ENCODE results near the gene MGST2.
A peak's percentile ranks its signal among the peaks of the same experiment; 100 is the strongest.

Gene MGST2

GRCh38 chr4:139712882-139713281, 47.3 kb downstream of the MGST2 start:
- no peak for DNase-seq

GRCh38 chr4:139715746-139716391, 50.2 kb downstream of the MGST2 start:
- DNase-seq, result no peak

GRCh38 chr4:139718358-139718757, 52.7 kb downstream of the MGST2 start:
- no peak for DNase-seq

GRCh38 chr4:139718833-139719232, 53.2 kb downstream of the MGST2 start:
- no peak for DNase-seq

- no peak for DNase-seq
Measured at GRCh38 chr4:139719381-139720101, 53.9 kb downstream of the MGST2 start.

- no peak for DNase-seq
Measured at GRCh38 chr4:139720806-139721205, 55.2 kb downstream of the MGST2 start.

GRCh38 chr4:139721789-139722188, 56.2 kb downstream of the MGST2 start:
- no peak for DNase-seq

- DNase-seq, result no peak
Measured at GRCh38 chr4:139725236-139725635, 59.6 kb downstream of the MGST2 start.

GRCh38 chr4:139726615-139727014, 61.0 kb downstream of the MGST2 start:
- DNase-seq, result no peak

GRCh38 chr4:139728146-139728545, 62.5 kb downstream of the MGST2 start:
- no peak for DNase-seq

GRCh38 chr4:139728840-139729239, 63.2 kb downstream of the MGST2 start:
- no peak for DNase-seq

- no peak for DNase-seq
Measured at GRCh38 chr4:139732991-139733570, 67.5 kb downstream of the MGST2 start.

GRCh38 chr4:139734201-139734874, 68.7 kb downstream of the MGST2 start:
- peak in 1 of 2 donors; percentile 52 for DNase-seq

- peak; percentile 41 to 81 for DNase-seq
Measured at GRCh38 chr4:139734875-139735380, 69.3 kb downstream of the MGST2 start.

- no peak for DNase-seq
Measured at GRCh38 chr4:139735381-139736273, 70.0 kb downstream of the MGST2 start.

- DNase-seq, result no peak
Measured at GRCh38 chr4:139736274-139736660, 70.6 kb downstream of the MGST2 start.

GRCh38 chr4:139736661-139737060, 71.0 kb downstream of the MGST2 start:
- DNase-seq, result no peak

GRCh38 chr4:139738846-139739613, 73.4 kb downstream of the MGST2 start:
- DNase-seq, result no peak

- no peak for DNase-seq
Measured at GRCh38 chr4:139740121-139740520, 74.5 kb downstream of the MGST2 start.

GRCh38 chr4:139740531-139741041, 75.0 kb downstream of the MGST2 start:
- peak in 1 of 2 donors; percentile 24 for DNase-seq

- DNase-seq, result no peak
Measured at GRCh38 chr4:139743027-139743426, 77.4 kb downstream of the MGST2 start.

Data from CD4-positive, alpha-beta T cell treated with Interleukin-4 for 1 hour (primary cell).